Motor neuron (in vitro differentiated cells): ENCODE results near the gene OPHN1. TPM values are rescaled to one million over a fixed set of nuclear protein-coding genes. Genes with fewer than 3 reads are reported as not detected.

Experiments used
- ATAC-seq, 8 experiments: fragments of 200-7000 bp; cut with Tn5 transposase; replicated peaks in 6 of 8; 2 replicates each; pipeline ENCODE4 v1.8.0; 2021; ENCODE audit warnings: mild to moderate bottlenecking in 8 of 8, moderate library complexity in 8 of 8
- H3K27ac ChIP-seq, 2 donors: fragments of 250-450 bp; sonication (Bioruptor Pico); 2 replicates each; pipeline ENCODE4 v1.9.0; 2021; ENCODE audit warnings: antibody characterized with exemption in 2 of 2, mild to moderate bottlenecking in 2 of 2, moderate library complexity in 1 of 2
- H3K4me1 ChIP-seq, 2 donors: fragments of 250-450 bp; sonication (Bioruptor Pico); replicated peaks in 1 of 2; 2 replicates each; pipeline ENCODE4 v1.6.1; 2021; ENCODE audit warnings: antibody characterized with exemption in 2 of 2, mild to moderate bottlenecking in 2 of 2, moderate library complexity in 1 of 2
- H3K4me3 ChIP-seq, 5 donors: fragments of 250-450 bp; sonication (Bioruptor Pico); 2 replicates each; pipeline ENCODE4 v1.9.0; 2021; ENCODE audit warnings: antibody characterized with exemption in 5 of 5, mild to moderate bottlenecking in 5 of 5, moderate library complexity in 4 of 5
- WGBS, 10 experiments: fragments of 450-650 bp; shearing (Covaris generic); methylation state at CpG; one replicate each; pipeline ENCODE4 v1.0.0; 2022; 5-methylcytosine and 5-hydroxymethylcytosine counted together
- in situ Hi-C, 9 experiments: fragments of 400-800 bp; cut with MboI; loops; one replicate each; pipeline ENCODE4 v1.15.0; 2021; ENCODE audit warnings: low sequenced_read_pairs in 9 of 9, low pct_unique_long_range_greater_than_20kb in 2 of 9; ENCODE audit not compliant: unreplicated experiment in 9 of 9
- total RNA-seq, 8 experiments: library from RNA; unstranded; fragments of 300-600 nt; gene quantifications; 2 replicates each; pipeline versions ENCODE4 v1.2.3 to v1.2.4, GENCODE V29; 2022

OPHN1 gene
- total RNA-seq, 8 experiments from 2014 or later, result 4.6 to 13.9 (median 6.1) TPM

DNA sequence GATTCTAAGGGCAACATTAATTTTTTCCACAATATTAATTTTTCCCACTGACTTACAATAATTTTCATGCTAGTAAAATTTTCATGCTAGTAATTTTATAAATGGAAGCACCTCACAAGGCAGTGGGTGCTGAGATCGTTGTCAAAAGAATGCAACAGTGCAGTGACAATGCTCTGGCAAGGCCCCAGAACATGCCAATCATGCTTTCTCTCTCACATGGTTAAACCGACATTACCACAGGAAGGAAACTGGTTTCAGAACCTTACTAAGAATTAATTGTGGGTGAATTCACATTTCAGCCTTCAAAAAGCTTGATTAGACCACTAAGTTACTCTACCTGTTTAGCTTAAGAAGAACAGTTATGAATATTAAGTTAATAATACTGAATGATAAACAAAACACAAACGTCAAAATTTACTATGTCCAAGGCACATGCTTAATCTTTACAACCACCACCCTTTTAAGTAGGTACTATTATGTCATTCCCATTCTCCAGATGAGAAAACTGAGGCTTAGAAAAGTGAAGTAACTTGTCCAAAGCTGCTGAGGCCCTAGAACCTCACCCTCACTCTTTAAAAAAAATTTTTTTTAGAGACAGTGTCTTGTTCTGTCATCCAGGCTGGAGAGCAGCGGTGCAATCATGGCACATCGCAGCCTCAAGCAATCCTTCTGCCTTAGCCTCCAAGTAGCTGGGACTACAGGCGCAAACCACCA lies 10.0 kb upstream of the OPHN1 start:
- Histone ChIP-seq H3K27ac (no peak overlapping the region), H3K4me3 (no peak overlapping the region), H3K4me1 (no peaks in the 10 kb centered on the region)
- in situ Hi-C loops, result no loop called here
- WGBS, 10 experiments, result 0 to 100% (median 77%) methylated on average over 1 to 5 of the region's 6 CpGs; no CpG with 5 or more reads in 4 of the 10 experiments
- ATAC-seq, result no peak

DNA sequence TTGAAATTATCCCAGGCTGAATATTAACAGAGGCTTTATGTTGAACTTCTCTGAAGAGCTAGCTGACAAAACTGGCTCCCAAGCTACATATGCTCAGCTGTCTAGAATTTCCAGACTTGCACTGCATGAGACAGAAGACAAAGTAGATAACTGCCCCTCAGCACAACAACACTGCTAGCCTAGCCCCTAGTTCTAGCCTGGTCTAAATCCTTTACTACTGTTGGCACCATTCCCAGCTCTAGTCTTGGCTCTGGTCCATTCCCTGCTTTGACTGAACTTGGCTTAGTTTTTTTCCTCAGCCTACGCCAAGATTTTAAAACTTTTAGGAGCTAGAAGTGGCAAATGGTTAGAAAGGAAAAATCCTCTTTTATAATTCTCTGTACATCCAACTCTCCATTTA lies 7.6 kb upstream of the OPHN1 start:
- no peak overlapping the region for H3K4me3 ChIP-seq
- ATAC-seq, result peak in 4 of 8 experiments; percentile 18 to 65 (median 36)
- H3K4me1 ChIP-seq, result no peaks in the 10 kb centered on the region
- in situ Hi-C loops, result no loop called here
- 0 to 17% (median 0%) methylated on average over 1 of the region's 1 CpG; no CpG with 5 or more reads in 6 of the 10 experiments for WGBS, 10 experiments
- H3K27ac ChIP-seq, result no peak overlapping the region

DNA sequence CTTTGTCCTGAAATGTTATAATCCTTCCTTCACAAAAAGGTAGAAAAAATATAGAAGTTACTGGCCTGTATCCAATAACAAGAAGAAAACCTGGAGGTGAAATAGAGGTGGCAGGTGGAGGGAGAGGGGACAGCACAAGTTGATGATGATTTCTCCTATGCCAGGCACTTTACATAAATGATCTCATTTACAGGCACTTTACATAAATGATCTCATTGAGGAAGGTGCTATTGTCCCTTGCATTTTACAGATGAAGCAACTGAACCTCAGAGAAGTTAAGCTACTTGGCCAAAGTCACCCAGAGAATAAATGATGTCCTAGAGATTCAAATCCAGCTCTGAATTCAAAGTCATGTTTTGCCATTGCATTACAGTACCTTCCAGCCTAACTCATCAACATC lies 7.1 kb upstream of the OPHN1 start:
- ATAC-seq, result peak in 2 of 8 experiments; percentile 43 to 69
- H3K4me1 ChIP-seq, result no peaks in the 10 kb centered on the region
- H3K4me3 ChIP-seq, result no peak overlapping the region
- in situ Hi-C loops, result no loop called here
- no peak overlapping the region for H3K27ac ChIP-seq

DNA sequence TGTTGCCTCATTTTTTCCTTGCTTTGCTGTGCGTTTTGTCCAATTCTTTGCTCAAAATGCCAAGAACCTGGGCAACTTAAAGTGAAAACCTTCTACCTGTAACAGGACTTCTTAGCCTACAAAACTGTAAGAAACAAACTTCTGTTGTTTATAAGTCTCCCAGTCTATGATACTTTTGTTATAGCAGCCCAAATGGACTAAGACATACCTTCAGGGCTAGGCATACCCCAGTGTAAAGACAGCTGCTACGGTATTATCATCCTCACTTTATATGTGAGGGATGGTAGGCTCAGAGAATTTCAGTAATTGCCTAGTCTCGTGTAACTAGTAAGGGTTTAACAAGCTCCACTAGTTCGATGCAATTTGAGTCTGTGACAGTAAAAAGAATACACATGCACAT lies 6.0 kb upstream of the OPHN1 start:
- WGBS, 10 experiments, result 0 to 100% (median 53%) methylated on average over 1 to 4 of the region's 4 CpGs; no CpG with 5 or more reads in 6 of the 10 experiments
- in situ Hi-C loops, result no loop called here

DNA sequence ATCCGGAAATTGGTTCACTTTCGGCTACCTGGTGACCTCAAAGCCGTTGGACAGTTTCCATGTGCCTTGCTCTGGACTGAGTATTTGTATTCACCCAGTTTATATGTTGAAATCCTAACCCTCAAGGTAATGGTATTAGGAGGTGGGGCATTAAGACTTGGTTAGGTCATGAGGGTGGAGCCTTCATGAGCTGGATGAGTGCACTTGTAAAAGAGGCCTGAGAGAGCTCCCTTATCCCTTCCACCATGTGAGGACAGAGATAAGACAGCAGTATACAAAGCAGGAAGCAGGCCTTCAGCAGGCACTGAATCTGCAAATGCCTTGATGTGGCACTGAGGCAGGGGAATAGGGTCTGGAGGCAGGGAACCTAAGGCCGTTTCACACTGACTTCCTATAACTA lies 5.3 kb upstream of the OPHN1 start:
- Histone ChIP-seq H3K4me1 (no peaks in the 10 kb centered on the region), H3K4me3 (no peak overlapping the region), H3K27ac (no peak overlapping the region)
- ATAC-seq, result peak in 2 of 8 experiments; percentile 10 to 38
- in situ Hi-C loops, result no loop called here
- WGBS, 10 experiments, result 80 to 100% (median 100%) methylated on average over 1 to 3 of the region's 4 CpGs; no CpG with 5 or more reads in 5 of the 10 experiments

More for the DNA sequence above, 6.0 kb upstream of the OPHN1 start:
- no peak for ATAC-seq
- H3K4me1 ChIP-seq, result no peaks in the 10 kb centered on the region
- H3K27ac ChIP-seq, result no peak overlapping the region
- no peak overlapping the region for H3K4me3 ChIP-seq

DNA sequence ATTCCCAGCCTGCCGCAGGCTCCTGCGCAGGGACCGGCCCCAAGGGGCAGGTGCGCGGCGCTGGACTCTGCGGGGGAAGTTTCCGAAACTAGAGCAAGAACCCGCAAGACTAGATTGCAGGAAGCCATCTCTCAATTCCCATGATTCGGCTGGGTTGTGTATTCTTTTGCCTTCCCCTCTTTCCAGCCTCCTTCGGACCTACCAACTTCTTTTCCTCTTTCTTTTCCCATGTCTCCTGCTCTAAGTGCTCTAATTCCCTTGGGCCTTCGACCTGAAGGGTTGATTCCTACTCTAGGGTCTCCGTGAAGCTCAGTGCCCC lies 645 bp upstream of the OPHN1 start:
- Histone ChIP-seq H3K4me1 (peaks cover 6% of the 10 kb centered on the region in 2 donors), H3K4me3 (peak overlapping the region; percentile 56 to 91 (median 65)), H3K27ac (peak overlapping the region; percentile 80)
- in situ Hi-C loops, result no loop called here
- WGBS, 10 experiments, result 0 to 10% (median 0%) methylated on average over 1 to 2 of the region's 13 CpGs; no CpG with 5 or more reads in 7 of the 10 experiments
- peak in 1 of 8 experiments; percentile 6 for ATAC-seq

DNA sequence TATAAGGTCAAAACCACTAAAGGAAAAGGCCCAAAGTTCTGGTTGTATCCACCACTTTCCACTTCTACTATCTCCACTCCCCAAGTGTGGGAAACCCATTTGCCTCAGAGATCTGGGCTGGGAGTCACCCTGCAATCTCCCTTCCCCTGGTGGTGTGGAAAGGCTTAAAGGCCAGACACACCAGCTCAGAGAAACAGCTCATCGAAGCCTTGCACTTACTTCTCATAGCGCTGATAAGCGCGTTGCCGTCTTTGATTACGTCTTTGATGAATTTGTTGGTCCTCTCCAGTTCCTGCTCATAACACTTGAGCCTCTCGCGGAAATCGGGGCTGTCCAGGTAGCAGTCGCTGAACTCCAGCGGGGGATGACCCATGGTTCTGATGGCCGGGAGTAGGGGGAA lies 647 bp downstream of the OPHN1 start:
- 0 to 28% (median 4%) methylated on average over 1 to 5 of the region's 12 CpGs; no CpG with 5 or more reads in 6 of the 10 experiments for whole genome bisulfite sequencing, 10 experiments
- Histone ChIP-seq H3K27ac (peak overlapping the region; percentile 80), H3K4me3 (peak overlapping the region; percentile 56 to 91 (median 65)), H3K4me1 (peaks cover 6% of the 10 kb centered on the region in 2 donors)
- in situ Hi-C loops, result no loop called here
- ATAC-seq, result no peak

DNA sequence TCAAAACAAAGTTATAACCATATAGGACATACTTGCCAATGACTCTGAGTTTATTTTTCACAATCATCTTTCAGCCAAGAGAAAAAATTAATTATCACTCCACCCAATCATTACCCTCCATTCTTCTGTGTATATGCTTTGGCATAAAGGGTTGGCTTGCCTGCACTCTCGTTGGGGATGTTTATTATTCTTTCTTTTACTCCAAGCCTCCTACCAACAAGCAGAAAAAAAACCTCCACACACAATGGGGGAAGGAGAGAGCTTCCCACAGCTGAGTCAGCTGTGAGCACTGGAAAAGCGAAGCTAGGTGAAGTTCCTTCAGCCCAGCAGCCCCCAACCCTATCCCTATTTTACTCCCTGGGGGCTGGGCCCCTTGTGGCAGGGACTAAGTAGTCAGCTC lies 1.5 kb downstream of the OPHN1 start:
- Histone ChIP-seq H3K4me3 (no peak overlapping the region), H3K4me1 (peaks cover 6% of the 10 kb centered on the region in 2 donors), H3K27ac (no peak overlapping the region)
- no peak for ATAC-seq
- in situ Hi-C loops, result no loop called here
- WGBS, 10 experiments, result 0% methylated on average over 1 of the region's 2 CpGs; no CpG with 5 or more reads in 9 of the 10 experiments

DNA sequence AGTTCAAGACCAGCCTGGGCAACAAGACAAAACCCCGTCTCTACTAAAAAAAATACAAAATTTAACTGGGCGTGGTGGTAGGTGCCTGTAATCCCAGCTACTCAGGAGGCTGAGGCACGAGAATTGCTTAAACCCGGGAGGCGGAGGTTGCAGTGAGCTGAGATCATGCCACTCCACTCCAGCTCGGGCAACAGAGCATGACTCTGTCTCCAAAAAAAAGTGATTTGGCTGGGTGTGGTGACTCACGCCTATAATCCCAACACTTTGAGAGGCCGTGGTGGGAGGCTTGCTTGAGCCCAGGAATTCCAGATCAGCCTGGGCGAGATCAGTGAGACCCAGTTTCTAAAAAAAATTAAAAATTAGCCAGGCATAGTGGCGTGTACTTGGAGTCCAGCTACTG lies 4.1 kb downstream of the OPHN1 start:
- in situ Hi-C loops, result no loop called here
- 33 to 83% (median 65%) methylated on average over 1 to 5 of the region's 10 CpGs; no CpG with 5 or more reads in 6 of the 10 experiments for WGBS, 10 experiments

DNA sequence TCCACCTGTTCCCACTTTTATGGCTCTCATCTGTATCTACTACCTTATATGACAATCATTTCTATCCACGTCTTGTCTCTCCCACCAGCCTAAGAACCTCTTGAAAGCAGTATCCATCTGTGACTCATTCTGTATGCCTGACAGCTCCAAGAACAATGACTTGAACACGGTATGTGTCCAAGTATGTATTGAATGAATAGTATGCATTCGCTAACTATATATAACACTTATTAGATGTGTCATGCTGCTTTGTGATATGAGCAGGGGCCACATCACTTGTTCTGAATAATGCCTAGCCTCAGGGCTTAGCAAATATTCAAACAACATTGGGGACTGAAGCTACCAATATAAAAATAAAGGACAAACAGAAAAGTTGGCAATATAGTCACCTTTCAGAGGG lies 4.9 kb downstream of the OPHN1 start:
- in situ Hi-C loops, result no loop called here
- WGBS, 10 experiments, result no CpG with 5 or more reads among the region's 3 CpGs
- Histone ChIP-seq H3K27ac (no peak overlapping the region), H3K4me1 (peaks cover 6% of the 10 kb centered on the region in 2 donors), H3K4me3 (no peak overlapping the region)
- no peak for ATAC-seq

More for the DNA sequence above, 4.1 kb downstream of the OPHN1 start:
- Histone ChIP-seq H3K4me3 (no peak overlapping the region), H3K4me1 (peaks cover 6% of the 10 kb centered on the region in 2 donors), H3K27ac (no peak overlapping the region)
- no peak for ATAC-seq

DNA sequence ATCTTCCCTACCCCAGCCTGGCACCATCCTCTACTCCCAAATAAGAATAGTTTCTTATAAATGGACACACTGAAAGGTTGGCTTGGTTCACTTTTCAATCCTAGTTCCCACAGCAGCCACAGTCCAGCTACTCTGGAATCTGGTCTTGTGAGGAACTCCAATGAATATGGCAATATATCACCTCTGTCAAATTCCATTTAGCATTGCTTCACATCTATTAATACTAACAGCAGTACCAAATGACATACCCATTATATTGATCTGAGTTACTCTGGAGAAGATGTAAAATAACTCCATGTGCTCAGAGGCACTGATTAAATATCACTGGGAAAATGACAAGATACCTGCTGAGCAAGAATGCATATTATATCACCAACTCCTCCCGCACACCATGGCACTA lies 8.6 kb downstream of the OPHN1 start:
- no peak overlapping the region for H3K27ac ChIP-seq
- 58 to 100% methylated on average over 1 of the region's 1 CpG; no CpG with 5 or more reads in 8 of the 10 experiments for WGBS, 10 experiments
- ATAC-seq, result no peak

DNA sequence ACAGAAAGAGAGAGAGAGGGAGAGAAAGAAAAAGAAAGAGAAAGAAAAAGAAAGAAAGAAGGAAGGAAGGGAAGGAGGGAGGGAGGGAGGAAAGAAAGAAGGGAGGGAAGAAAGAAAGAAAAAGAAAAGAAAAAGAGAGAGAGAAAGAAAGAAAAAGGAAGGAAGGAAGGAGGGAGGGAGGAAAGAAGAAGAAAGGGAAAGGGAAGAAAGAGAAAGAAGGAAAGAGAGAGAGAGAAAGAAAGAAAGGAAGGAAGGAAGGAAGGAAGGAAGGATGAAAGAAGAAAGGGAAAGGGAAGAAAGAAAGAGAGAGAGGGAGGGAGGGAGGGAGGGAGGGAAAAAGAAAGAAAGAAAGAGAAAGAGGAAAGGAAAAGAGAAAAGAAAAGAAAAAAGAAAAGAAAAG lies 10.8 kb downstream of the OPHN1 start:
- no peak for ATAC-seq
- Histone ChIP-seq H3K4me1 (no peaks in the 10 kb centered on the region), H3K27ac (no peak overlapping the region), H3K4me3 (no peak overlapping the region)
- in situ Hi-C loops, result no loop called here

More for the DNA sequence above, 8.6 kb downstream of the OPHN1 start:
- H3K4me1 ChIP-seq, result no peaks in the 10 kb centered on the region
- no peak overlapping the region for H3K4me3 ChIP-seq
- in situ Hi-C loops, result no loop called here

DNA sequence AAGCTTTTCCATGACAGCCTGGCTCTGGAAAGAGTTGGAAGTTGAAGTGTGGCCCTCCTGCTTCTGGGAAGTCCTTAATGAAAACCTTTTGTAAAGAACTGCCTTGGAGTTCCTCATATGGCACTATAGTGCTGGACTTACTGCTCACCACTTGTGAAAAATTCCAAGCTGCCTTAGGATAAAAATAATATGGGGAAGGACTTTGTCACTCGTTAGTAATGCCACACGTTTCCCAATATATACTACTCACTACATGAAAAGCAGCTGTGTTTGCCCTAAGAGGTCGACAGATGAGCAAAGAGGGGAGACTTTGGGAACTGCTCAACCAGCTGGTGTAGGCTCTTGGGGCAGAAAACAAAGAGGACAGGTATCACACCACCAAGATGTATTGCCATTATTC lies 11.7 kb downstream of the OPHN1 start:
- no peak overlapping the region for H3K4me3 ChIP-seq
- in situ Hi-C loops, result no loop called here
- ATAC-seq, result no peak
- no peaks in the 10 kb centered on the region for H3K4me1 ChIP-seq
- 0 to 50% (median 23%) methylated on average over 1 to 3 of the region's 3 CpGs; no CpG with 5 or more reads in 7 of the 10 experiments for WGBS, 10 experiments
- H3K27ac ChIP-seq, result no peak overlapping the region

DNA sequence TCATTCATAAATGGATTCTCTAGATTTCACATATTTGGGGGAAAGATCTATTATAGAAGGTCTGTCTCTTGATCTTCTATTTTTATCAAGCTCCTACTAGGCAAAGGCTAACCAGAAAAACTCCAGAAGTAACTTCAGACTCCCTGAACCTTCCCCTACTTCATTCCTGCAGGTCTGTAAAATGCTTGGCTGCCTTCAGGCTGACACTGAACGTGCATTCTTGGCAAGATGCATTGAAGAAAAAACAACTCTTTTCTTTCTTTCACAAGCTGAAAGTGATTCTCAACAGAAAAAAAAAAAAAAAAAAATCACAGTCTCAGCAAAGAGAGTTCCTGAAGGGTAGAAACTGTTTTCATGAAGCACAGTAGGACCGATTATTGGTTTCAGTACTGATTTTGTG lies 12.7 kb downstream of the OPHN1 start:
- H3K4me3 ChIP-seq, result no peak overlapping the region

More for the DNA sequence above, 12.7 kb downstream of the OPHN1 start:
- in situ Hi-C loops, result no loop called here
- Histone ChIP-seq H3K4me1 (no peaks in the 10 kb centered on the region), H3K27ac (no peak overlapping the region)
- WGBS, 10 experiments, result 38 to 93% (median 83%) methylated on average over 1 to 2 of the region's 2 CpGs; no CpG with 5 or more reads in 6 of the 10 experiments
- ATAC-seq, result no peak
